ENCODE results near the gene ST6GALNAC1.

The ST6GALNAC1 gene, protein sequence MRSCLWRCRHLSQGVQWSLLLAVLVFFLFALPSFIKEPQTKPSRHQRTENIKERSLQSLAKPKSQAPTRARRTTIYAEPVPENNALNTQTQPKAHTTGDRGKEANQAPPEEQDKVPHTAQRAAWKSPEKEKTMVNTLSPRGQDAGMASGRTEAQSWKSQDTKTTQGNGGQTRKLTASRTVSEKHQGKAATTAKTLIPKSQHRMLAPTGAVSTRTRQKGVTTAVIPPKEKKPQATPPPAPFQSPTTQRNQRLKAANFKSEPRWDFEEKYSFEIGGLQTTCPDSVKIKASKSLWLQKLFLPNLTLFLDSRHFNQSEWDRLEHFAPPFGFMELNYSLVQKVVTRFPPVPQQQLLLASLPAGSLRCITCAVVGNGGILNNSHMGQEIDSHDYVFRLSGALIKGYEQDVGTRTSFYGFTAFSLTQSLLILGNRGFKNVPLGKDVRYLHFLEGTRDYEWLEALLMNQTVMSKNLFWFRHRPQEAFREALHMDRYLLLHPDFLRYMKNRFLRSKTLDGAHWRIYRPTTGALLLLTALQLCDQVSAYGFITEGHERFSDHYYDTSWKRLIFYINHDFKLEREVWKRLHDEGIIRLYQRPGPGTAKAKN

GRCh38 chr17:76643553-76644148 lies at the start of gene ST6GALNAC1:
TSS of gene ST6GALNAC1 (minus strand) at chr17:76643757. CDS start at chr17:76643638, 119 bp downstream.
- ATAC-seq (replicated peaks) (no peak), DNase-seq (no peak)
- H3K9me3 Mint-ChIP-seq = peaks cover 7 to 9% of the 10 kb centered on the region in 2 donors
- H3K27ac Mint-ChIP-seq = no peak within 1 kb of the TSS
- H3K27me3 Mint-ChIP-seq = peaks cover 21 to 37% of the 10 kb centered on the region in 2 donors
- H3K4me1 Mint-ChIP-seq = no peaks in the 10 kb centered on the region
- H3K36me3 Mint-ChIP-seq = peaks cover 3 to 8% of the 10 kb centered on the region in 2 donors
- no peak within 1 kb of the TSS for H3K4me3 Mint-ChIP-seq

GRCh38 chr17:76691379-76692191 lies 48.0 kb upstream of the ST6GALNAC1 start:
- no peak for ATAC-seq (replicated peaks)
- DNase-seq = no peak
- no peaks in the 10 kb centered on the region for H3K9me3 Mint-ChIP-seq
- H3K36me3 Mint-ChIP-seq = peaks cover 0 to 8% of the 10 kb centered on the region in 2 donors
- H3K4me1 Mint-ChIP-seq = peaks cover 10 to 15% of the 10 kb centered on the region in 2 donors
- H3K4me3 Mint-ChIP-seq = no peak overlapping the region
- peaks cover 7 to 16% of the 10 kb centered on the region in 2 donors for H3K27me3 Mint-ChIP-seq
- no peak overlapping the region for H3K27ac Mint-ChIP-seq

- Mint-ChIP-seq H3K27me3 (peaks cover 7 to 14% of the 10 kb centered on the region in 2 donors), H3K9me3 (no peaks in the 10 kb centered on the region), H3K4me3 (no peak overlapping the region), H3K4me1 (peaks cover 8 to 10% of the 10 kb centered on the region in 2 donors), H3K27ac (no peak overlapping the region), H3K36me3 (peaks cover 0 to 7% of the 10 kb centered on the region in 2 donors)
- DNase-seq = no peak
- no peak for ATAC-seq (replicated peaks)
These were observed 47.2 kb upstream of the ST6GALNAC1 start for GRCh38 chr17:76690596-76691280.

DNA sequence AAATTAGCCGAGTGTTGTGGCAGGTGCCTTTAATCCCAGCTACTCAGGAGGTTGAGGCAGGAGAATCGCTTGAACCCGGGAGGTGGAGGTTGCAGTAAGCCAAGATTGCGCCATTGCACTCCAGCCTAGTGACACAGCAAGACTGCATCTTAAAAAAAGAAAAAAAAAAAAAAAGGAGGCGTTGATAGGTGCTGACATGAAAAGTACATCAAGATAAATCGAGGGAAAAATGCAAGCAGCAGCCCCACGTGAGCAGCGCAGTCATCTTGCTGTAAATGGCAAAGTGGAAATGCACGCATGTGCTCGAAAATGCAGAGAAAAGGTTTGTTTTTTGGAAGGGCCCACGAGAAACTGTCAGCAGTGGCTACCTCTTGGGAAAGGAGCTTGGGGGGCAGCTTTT lies 46.3 kb upstream of the ST6GALNAC1 start:
- Mint-ChIP-seq H3K27ac (no peak overlapping the region), H3K4me3 (no peak overlapping the region), H3K9me3 (no peaks in the 10 kb centered on the region), H3K4me1 (peaks cover 2 to 5% of the 10 kb centered on the region in 2 donors), H3K27me3 (peaks cover 7 to 8% of the 10 kb centered on the region in 2 donors), H3K36me3 (peaks cover 0 to 3% of the 10 kb centered on the region in 2 donors)
- ATAC-seq (replicated peaks) (no peak), DNase-seq (no peak)

- H3K4me3 Mint-ChIP-seq = no peak overlapping the region
- peaks cover 0 to 3% of the 10 kb centered on the region in 2 donors for H3K36me3 Mint-ChIP-seq
- no peak for DNase-seq
- ATAC-seq (replicated peaks) = no peak
- H3K27ac Mint-ChIP-seq = no peak overlapping the region
- H3K9me3 Mint-ChIP-seq = no peaks in the 10 kb centered on the region
- H3K27me3 Mint-ChIP-seq = peaks cover 7 to 8% of the 10 kb centered on the region in 2 donors
- peaks cover 0 to 5% of the 10 kb centered on the region in 2 donors for H3K4me1 Mint-ChIP-seq
These were observed 44.6 kb upstream of the ST6GALNAC1 start for GRCh38 chr17:76688165-76688622.

- Mint-ChIP-seq H3K36me3 (peaks cover 0 to 3% of the 10 kb centered on the region in 2 donors), H3K9me3 (no peaks in the 10 kb centered on the region), H3K27me3 (peaks cover 7 to 8% of the 10 kb centered on the region in 2 donors), H3K4me3 (no peak overlapping the region), H3K27ac (no peak overlapping the region), H3K4me1 (no peaks in the 10 kb centered on the region)
- DNase-seq (no peak), ATAC-seq (replicated peaks) (no peak)
These were observed 44.0 kb upstream of the ST6GALNAC1 start for GRCh38 chr17:76687298-76688164.

GRCh38 chr17:76686538-76687297 lies 43.2 kb upstream of the ST6GALNAC1 start:
- peaks cover 7 to 8% of the 10 kb centered on the region in 2 donors for H3K27me3 Mint-ChIP-seq
- no peak overlapping the region for H3K27ac Mint-ChIP-seq
- ATAC-seq (replicated peaks) (no peak), DNase-seq (no peak)
- H3K9me3 Mint-ChIP-seq = no peaks in the 10 kb centered on the region
- peaks cover 2 to 3% of the 10 kb centered on the region in 2 donors for H3K36me3 Mint-ChIP-seq
- no peak overlapping the region for H3K4me3 Mint-ChIP-seq
- H3K4me1 Mint-ChIP-seq = no peaks in the 10 kb centered on the region

DNA sequence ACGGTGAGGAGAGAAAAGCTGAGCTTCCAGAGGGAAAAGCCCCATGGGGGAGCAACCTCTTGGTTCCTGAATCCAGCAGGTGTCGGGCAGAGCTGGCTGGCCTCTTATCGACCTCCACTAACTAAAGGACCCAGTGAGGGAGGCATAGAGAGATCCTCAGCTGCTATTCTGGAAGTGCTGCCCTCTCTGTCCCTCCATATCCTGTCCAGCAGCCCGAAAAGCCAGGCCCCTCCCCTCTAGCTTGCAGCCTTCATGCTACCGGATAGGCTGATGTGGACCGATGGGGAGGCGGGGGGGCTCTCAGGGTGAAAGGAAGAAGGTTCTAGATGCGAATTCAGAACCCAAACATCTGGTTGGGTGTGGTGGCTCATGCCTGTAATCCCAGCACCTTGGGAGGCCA lies 42.3 kb upstream of the ST6GALNAC1 start:
- ATAC-seq (replicated peaks) (no peak), DNase-seq (no peak)
- no peak overlapping the region for H3K4me3 Mint-ChIP-seq
- H3K36me3 Mint-ChIP-seq = peaks cover 0 to 2% of the 10 kb centered on the region in 2 donors
- H3K9me3 Mint-ChIP-seq = no peaks in the 10 kb centered on the region
- H3K4me1 Mint-ChIP-seq = no peaks in the 10 kb centered on the region
- no peak overlapping the region for H3K27ac Mint-ChIP-seq
- peaks cover 7 to 8% of the 10 kb centered on the region in 2 donors for H3K27me3 Mint-ChIP-seq

- H3K27me3 Mint-ChIP-seq = peaks cover 7 to 8% of the 10 kb centered on the region in 2 donors
- no peaks in the 10 kb centered on the region for H3K9me3 Mint-ChIP-seq
- DNase-seq (no peak), ATAC-seq (replicated peaks) (no peak)
- H3K36me3 Mint-ChIP-seq = peaks cover 0 to 2% of the 10 kb centered on the region in 2 donors
- no peaks in the 10 kb centered on the region for H3K4me1 Mint-ChIP-seq
- no peak overlapping the region for H3K4me3 Mint-ChIP-seq
- no peak overlapping the region for H3K27ac Mint-ChIP-seq
These were observed 41.8 kb upstream of the ST6GALNAC1 start for GRCh38 chr17:76685366-76685765.

GRCh38 chr17:76684756-76685155 lies 41.2 kb upstream of the ST6GALNAC1 start:
- no peaks in the 10 kb centered on the region for H3K9me3 Mint-ChIP-seq

GRCh38 chr17:76683921-76684745 lies 40.6 kb upstream of the ST6GALNAC1 start:
- Mint-ChIP-seq H3K27me3 (peaks cover 7 to 8% of the 10 kb centered on the region in 2 donors), H3K4me1 (no peaks in the 10 kb centered on the region), H3K9me3 (no peaks in the 10 kb centered on the region), H3K4me3 (no peak overlapping the region), H3K27ac (no peak overlapping the region), H3K36me3 (peaks cover 0 to 2% of the 10 kb centered on the region in 2 donors)
- DNase-seq (no peak), ATAC-seq (replicated peaks) (no peak)

More at GRCh38 chr17:76684756-76685155, 41.2 kb upstream of the ST6GALNAC1 start:
- Mint-ChIP-seq H3K4me1 (no peaks in the 10 kb centered on the region), H3K36me3 (peaks cover 0 to 2% of the 10 kb centered on the region in 2 donors), H3K27me3 (peaks cover 7 to 8% of the 10 kb centered on the region in 2 donors), H3K27ac (no peak overlapping the region), H3K4me3 (no peak overlapping the region)
- ATAC-seq (replicated peaks) (no peak), DNase-seq (no peak)
